Activated naive CD4-positive, alpha-beta T cell treated with anti-CD3 and anti-CD28 coated beads, Interleukin-2, amount 10 ng/mL, durations not matched to agents 7 days and 5 days (primary cell): ENCODE results near the gene CLCN6.

ENCODE experiments used
- CTCF ChIA-PET: fragments of 350-600 bp; sonication (Branson Sonifier 250); formaldehyde crosslinking; loops from one replicate; lab custom pipeline; 2021; ENCODE audit warnings: antibody characterized with exemption; lab: Charles Lee
- DNase-seq: peaks from one replicate; pipeline ENCODE4 v3.0.0-alpha.2; 2020
- H3K27ac Mint-ChIP-seq: one replicate; pipeline ENCODE4 v1.8.0; 2021; ENCODE audit warnings: mild to moderate bottlenecking, moderate library complexity, mixed read lengths
- H3K27me3 Mint-ChIP-seq: one replicate; pipeline ENCODE4 v1.8.0; 2021; ENCODE audit warnings: mild to moderate bottlenecking, mixed read lengths
- H3K36me3 Mint-ChIP-seq: one replicate; pipeline ENCODE4 v1.8.0; 2021; ENCODE audit warnings: mixed read lengths
- H3K4me1 Mint-ChIP-seq: one replicate; pipeline ENCODE4 v1.8.0; 2021; ENCODE audit warnings: mixed read lengths
- H3K4me3 Mint-ChIP-seq: one replicate; pipeline ENCODE4 v1.8.0; 2021; ENCODE audit warnings: mild to moderate bottlenecking, moderate library complexity, mixed read lengths
- H3K9me3 Mint-ChIP-seq: one replicate; pipeline ENCODE4 v1.8.0; 2021; ENCODE audit warnings: mixed read lengths

The CLCN6 gene

DNA sequence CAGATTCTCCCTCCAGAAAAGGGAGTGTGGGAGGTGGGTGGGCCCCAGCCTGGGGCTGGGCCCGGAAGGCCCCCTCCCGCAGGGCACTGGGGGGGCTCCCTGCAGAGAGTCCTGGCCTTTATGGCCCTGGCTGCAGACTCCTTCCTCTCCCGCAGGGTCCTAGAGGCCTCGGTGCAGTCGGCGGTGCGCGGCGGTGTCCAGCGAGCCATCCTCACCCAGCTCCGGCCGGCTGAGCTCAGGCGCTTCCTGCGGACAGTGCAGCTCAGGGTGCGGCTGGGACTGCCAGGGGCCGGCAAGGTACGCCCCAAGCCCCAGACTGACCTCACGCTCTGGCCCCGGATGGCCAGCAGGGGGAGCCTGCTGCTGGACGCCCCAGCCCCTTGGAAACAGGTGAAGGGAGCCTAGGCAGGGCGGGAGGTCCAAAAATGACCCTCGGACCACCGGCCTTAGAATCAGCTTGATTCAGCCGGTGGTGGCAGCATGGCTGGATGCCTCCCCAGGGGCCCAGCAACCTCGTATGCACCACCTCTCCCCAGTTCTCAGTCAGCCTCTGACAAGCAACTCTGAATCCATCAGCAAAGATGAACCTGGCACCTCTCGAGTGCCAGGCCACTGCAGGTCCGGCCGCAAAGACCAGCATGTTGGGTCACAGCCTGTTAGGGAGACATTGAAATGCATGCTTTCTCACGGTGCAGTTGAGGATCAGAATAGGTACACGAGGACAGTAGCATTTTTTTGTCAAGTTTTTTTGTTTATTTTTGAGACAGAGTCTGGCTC lies 20.8 kb upstream of the CLCN6 start:
- CTCF ChIA-PET: interaction anchor here (0.6 to 1.5 kb wide), 6 partner anchors 10 to 182 kb away, joined by 3 to 7 read pairs (median 4); no protein-coding TSS in a partner anchor

DNA sequence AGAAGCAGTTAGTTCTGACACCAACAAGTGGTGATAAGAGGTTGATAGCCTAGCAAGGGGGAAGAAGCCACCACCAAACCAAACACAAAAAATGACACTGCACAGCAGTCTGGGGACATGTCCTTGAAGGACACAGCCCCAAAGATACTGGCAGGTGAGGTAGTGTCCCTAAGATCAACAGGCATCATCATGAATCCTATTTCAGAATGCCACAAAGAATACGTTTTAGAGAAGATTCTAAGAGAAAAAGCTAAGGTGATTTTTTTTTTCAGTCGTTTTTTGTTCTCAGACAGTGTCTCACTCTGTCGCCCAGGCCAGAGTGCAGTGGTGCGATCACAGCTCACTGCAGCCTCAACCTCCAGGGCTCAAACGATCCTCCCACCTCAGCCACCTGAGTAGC lies 19.8 kb upstream of the CLCN6 start:
- Mint-ChIP-seq H3K9me3 (no peaks in the 10 kb centered on the region), H3K36me3 (no peaks in the 10 kb centered on the region), H3K27me3 (peaks cover 9% of the 10 kb centered on the region), H3K27ac (no peak overlapping the region), H3K4me3 (no peak overlapping the region), H3K4me1 (no peaks in the 10 kb centered on the region)
- CTCF ChIA-PET: interaction anchor here (0.7 to 1.4 kb wide), 2 partner anchors 50 to 106 kb away, joined by 3 to 4 read pairs; no protein-coding TSS in a partner anchor
- no peak for DNase-seq

More for the DNA sequence above, 20.8 kb upstream of the CLCN6 start:
- H3K27ac Mint-ChIP-seq: no peak overlapping the region
- peaks cover 9% of the 10 kb centered on the region for H3K27me3 Mint-ChIP-seq
- H3K4me1 Mint-ChIP-seq: no peaks in the 10 kb centered on the region
- peak; percentile 54 for DNase-seq
- H3K36me3 Mint-ChIP-seq: no peaks in the 10 kb centered on the region
- H3K4me3 Mint-ChIP-seq: no peak overlapping the region
- no peaks in the 10 kb centered on the region for H3K9me3 Mint-ChIP-seq

DNA sequence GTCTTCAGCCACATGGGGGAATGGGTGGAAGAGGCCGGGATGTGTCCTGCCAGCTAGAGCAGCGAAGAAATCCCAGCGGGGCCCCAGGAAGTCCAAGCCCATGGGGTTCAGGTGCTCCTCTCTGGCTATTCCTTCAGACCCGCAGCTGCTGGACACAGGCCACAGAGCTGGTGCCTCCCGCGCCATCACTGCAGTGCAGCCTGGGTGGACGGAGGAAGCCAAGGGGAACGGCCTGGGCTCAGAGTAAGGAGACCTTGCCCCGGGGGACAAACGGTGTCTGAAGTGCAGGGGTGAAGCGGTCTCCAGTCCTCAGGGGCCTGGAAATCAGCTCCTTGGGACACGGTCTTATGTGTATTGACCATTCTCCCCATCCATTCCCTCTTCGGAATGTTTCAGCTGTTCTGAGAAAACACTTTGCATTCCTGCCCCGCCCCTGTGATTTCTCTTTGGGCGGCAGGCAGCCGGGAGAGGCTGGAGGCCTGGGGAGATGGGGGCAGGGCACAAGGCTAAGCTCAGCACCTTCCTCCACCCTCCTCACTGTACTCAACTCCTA lies 18.7 kb upstream of the CLCN6 start:
- Mint-ChIP-seq H3K4me3 (no peak overlapping the region), H3K9me3 (no peaks in the 10 kb centered on the region), H3K27ac (no peak overlapping the region), H3K27me3 (peaks cover 9% of the 10 kb centered on the region), H3K36me3 (no peaks in the 10 kb centered on the region), H3K4me1 (no peaks in the 10 kb centered on the region)
- CTCF ChIA-PET: interaction anchor here (0.6 to 1.4 kb wide), 6 partner anchors 8 to 104 kb away, joined by 3 to 4 read pairs (median 3); partner anchors contain the start of gene AGTRAP
- DNase-seq: no peak

DNA sequence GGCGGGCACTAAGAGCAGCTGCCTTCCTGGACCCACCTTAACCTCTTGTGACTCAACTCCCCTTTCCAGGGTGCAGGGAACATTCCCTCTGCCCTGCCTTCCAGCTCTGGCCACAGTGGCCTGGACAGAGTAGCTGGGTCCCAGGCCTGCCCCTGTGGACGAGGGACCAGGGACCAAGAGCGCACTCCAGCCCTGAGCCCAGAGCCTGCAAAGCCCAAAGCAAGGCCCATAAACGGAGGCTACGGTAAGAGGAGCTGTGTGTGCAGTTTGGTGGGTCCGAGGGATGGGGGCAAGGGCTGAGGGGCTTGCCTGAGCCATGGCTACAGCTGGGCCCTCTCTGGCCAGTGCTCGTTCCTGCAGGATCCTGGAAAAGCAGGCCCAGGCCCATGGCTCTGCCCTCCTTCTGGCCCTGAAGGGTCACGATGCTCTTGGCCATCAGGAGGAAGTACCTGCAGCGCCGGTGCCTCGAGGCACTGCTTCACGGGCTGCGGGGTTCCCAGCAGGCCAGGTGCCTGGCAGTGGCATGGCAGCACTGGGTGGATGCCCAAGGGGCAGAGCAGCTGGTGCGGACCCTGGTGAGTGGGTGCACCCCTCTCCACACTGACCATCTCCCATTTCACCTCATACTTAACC lies 18.1 kb upstream of the CLCN6 start:
- Mint-ChIP-seq H3K4me3 (no peak overlapping the region), H3K27ac (no peak overlapping the region), H3K36me3 (no peaks in the 10 kb centered on the region), H3K9me3 (no peaks in the 10 kb centered on the region), H3K27me3 (peaks cover 9% of the 10 kb centered on the region), H3K4me1 (no peaks in the 10 kb centered on the region)
- CTCF ChIA-PET: interaction anchor here (0.6 to 1.1 kb wide), 3 partner anchors 7 to 27 kb away, joined by 3 read pairs; no protein-coding TSS in a partner anchor
- DNase-seq: no peak

DNA sequence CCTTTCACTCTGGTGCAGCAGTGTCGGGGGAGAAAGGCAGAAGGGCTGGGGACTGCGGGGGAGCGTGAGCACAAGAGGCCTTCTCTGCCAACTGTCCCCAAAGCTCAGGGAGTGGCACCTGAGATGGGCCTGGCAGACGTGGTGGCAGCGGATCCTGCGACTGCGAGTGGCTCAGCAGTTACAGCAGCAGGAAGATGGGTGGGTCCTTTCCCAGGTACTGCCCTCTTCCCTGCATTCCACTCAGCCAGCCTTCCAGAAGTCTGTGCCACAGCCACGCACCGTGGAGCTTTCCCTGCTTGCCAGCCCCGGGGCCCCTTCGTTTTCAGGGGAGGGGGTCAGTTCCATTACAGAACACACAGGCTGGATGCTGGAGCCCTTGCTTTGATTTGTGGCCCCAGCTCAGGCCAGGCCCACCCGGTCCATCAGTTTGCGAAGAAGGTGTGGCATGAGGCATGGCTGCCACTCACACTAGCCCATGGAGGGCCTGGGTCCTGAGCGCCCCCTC lies 17.4 kb upstream of the CLCN6 start:
- no peaks in the 10 kb centered on the region for H3K9me3 Mint-ChIP-seq
- peaks cover 9% of the 10 kb centered on the region for H3K27me3 Mint-ChIP-seq
- H3K4me1 Mint-ChIP-seq: no peaks in the 10 kb centered on the region
- no peaks in the 10 kb centered on the region for H3K36me3 Mint-ChIP-seq
- CTCF ChIA-PET: no interaction called here
- no peak for DNase-seq
- no peak overlapping the region for H3K4me3 Mint-ChIP-seq
- H3K27ac Mint-ChIP-seq: no peak overlapping the region

DNA sequence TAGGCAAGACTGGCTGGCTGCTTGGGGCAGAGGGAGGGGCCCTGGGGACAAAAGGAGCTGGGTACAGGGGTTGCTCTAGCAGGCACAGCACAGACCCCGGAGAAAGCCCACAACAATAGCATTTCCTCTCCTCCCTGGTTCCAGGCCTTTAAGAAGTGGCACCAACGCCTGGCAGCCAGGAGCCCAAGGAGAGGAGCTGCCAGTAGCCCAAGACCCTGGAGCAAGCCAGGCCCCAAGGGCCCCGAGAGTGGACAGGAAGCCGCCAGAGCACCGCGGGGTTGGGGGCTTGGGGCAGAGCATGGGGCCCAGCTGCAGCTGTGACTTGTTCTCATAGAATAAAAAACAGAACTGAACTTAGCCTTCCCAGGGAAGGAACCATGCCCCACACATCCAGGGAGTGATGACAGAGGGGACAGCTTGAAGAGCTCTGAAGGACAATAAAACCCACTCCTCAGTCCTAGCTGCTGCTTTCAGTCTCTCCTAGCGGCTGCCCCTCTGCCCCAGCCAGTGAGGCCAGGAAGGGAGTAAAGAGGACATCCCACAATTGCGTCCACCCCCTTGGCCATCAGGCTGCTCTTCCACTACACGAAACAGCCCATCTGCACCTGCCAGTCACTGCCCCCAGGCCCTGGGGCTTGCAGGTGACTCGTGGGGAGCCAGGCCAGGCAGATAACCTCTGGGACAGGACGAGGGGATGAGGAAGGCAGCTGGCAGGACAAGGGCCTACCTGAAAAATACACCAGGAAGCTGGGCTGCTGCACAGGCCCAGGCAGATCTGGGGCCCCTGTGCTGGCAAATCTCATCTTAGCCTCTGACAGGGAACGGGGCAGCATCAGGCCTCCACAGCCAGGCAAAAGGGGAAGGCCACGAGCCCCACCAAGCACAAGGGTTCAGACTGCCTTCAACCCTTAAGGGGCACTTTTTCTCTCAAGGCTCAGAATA lies 16.6 kb upstream of the CLCN6 start:
- Mint-ChIP-seq H3K27me3 (peaks cover 5% of the 10 kb centered on the region), H3K9me3 (no peaks in the 10 kb centered on the region), H3K4me1 (no peaks in the 10 kb centered on the region), H3K4me3 (no peak overlapping the region), H3K27ac (no peak overlapping the region), H3K36me3 (no peaks in the 10 kb centered on the region)
- DNase-seq: no peak
- CTCF ChIA-PET: interaction anchor here (0.8 kb wide), 1 partner anchor 139 kb away, joined by 3 read pairs; no protein-coding TSS in a partner anchor

DNA sequence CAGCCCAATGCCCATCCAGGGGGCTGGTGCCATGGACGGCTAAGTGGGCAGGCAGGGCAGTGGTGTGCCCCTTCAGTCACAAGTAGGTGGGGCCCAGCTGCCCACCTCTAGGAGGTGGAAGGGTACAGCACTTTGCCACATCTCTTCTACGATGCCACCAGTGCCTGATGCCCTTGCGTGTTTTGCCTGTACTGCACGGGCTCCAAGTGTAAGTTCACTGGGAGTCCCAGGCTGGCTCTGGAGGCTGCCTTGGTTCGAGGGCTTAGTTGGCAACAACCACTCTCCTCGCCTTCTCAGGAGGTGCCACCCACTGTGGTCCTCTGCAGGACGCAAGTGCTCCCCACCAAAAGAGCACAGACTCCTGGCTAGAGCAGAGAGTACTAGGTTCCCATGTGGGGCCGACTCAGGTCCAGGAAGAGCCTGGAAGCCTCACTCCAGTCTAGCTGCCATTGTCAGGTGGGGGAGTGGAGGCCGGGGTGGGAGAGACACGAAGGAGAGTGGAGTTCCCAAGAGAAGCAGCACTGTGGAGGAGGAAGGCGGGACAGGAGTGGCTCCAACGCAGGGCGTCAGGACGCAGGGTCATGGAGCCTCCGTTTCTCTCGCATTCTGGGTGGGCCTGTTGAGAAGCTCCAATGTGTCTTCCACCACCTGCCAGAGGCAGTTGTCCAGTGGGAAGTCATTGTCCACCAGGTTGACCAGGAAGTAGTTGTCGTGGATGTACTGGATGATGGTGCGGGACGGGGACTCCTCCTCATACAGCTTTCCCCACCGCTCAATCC lies 15.7 kb upstream of the CLCN6 start:
- no peak overlapping the region for H3K4me3 Mint-ChIP-seq
- CTCF ChIA-PET: no interaction called here
- peaks cover 2% of the 10 kb centered on the region for H3K36me3 Mint-ChIP-seq
- H3K27me3 Mint-ChIP-seq: peaks cover 1% of the 10 kb centered on the region
- no peaks in the 10 kb centered on the region for H3K9me3 Mint-ChIP-seq
- no peak for DNase-seq
- H3K4me1 Mint-ChIP-seq: no peaks in the 10 kb centered on the region
- no peak overlapping the region for H3K27ac Mint-ChIP-seq

DNA sequence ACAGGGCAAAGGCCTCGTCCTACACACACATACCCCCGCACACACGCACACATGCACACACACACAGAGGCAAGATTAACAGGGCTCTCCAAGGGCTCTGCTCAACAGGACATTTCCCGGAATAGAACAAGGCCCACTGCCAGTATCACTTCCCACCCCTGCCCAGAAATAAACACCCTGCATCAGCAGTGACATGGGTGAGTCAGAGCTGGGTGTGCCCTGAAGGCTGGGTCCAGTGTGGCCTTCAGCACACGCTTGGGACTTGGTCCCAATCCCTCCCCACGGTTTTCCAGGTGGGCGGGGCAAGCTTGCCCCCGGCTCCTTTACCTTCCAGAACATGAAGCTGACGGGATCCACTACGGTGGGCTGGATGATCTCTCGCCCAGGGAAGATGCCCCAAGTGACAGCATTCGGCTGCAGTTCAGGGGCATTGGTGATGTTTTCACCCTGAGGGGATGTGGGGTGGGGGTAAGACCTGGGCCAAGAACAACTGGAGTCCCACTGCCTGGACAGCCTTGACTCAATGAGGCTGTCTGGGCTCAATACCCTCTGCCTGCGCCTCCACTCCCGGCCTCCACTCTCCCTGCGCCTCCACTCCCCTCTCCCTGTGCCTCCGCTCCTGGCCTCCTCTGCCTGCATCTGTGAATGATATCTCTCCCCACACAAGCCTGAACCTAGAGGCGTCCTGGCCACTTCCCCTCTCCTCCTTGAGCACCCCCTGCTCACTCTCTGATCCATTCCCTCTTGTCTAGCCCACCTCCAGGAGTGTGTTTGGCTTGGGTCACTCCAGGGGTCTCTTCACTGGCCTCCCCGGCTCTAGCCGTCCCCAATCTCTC lies 14.9 kb upstream of the CLCN6 start:
- Mint-ChIP-seq H3K4me3 (no peak overlapping the region), H3K27ac (peak overlapping the region; percentile 5), H3K36me3 (peaks cover 8% of the 10 kb centered on the region), H3K4me1 (no peaks in the 10 kb centered on the region), H3K27me3 (no peaks in the 10 kb centered on the region), H3K9me3 (no peaks in the 10 kb centered on the region)
- CTCF ChIA-PET: no interaction called here
- no peak for DNase-seq

DNA sequence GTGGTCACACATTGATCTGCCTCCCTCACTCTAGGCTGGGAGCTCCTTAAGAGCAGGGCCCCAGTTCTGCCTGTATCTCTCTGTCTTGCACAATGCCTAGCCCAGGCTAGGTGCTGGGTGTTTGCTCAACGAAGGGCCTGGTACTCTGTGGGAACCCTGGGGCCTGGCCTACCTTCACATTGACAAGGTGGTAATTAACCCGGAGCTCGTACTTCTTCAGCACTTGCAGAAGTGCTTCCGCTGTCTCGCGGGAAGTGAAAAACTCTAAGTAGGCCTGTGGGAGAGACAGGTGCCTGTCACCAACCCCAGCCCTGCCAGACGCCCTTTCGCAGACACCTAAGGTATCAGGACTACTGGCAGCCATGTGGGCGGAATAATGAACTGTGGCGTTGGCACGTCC lies 13.9 kb upstream of the CLCN6 start:
- H3K27ac Mint-ChIP-seq: peak overlapping the region; percentile 9
- no peak overlapping the region for H3K4me3 Mint-ChIP-seq
- no peaks in the 10 kb centered on the region for H3K4me1 Mint-ChIP-seq

DNA sequence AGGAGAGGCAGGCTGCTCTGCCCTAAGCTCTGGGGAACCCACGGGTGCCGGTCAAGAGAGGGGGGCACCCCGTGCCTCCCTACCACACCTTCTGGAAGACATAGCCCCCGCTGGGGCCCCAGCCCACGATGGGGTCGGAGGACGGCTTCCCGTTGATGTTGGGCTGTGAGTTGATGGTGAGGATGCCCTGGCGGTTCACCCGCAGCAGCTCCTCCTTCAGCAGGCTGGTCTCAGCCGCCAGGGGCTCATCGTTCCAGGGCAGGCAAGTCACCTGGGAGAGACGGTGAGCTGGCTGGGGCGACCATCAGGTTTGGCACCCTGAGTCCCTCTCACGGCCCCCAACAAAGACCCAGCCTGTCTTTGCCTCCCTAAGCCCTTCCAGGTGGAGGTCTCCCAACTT lies 12.2 kb upstream of the CLCN6 start:
- CTCF ChIA-PET: interaction anchor here (2.3 kb wide), 1 partner anchor 9 kb away, joined by 7 read pairs; no protein-coding TSS in a partner anchor
- H3K9me3 Mint-ChIP-seq: no peaks in the 10 kb centered on the region
- H3K27me3 Mint-ChIP-seq: no peaks in the 10 kb centered on the region
- H3K4me1 Mint-ChIP-seq: no peaks in the 10 kb centered on the region
- H3K36me3 Mint-ChIP-seq: peaks cover 11% of the 10 kb centered on the region
- no peak overlapping the region for H3K27ac Mint-ChIP-seq
- no peak for DNase-seq
- no peak overlapping the region for H3K4me3 Mint-ChIP-seq

More for the DNA sequence above, 13.9 kb upstream of the CLCN6 start:
- CTCF ChIA-PET: no interaction called here
- Mint-ChIP-seq H3K36me3 (peaks cover 11% of the 10 kb centered on the region), H3K9me3 (no peaks in the 10 kb centered on the region), H3K27me3 (no peaks in the 10 kb centered on the region)
- no peak for DNase-seq

DNA sequence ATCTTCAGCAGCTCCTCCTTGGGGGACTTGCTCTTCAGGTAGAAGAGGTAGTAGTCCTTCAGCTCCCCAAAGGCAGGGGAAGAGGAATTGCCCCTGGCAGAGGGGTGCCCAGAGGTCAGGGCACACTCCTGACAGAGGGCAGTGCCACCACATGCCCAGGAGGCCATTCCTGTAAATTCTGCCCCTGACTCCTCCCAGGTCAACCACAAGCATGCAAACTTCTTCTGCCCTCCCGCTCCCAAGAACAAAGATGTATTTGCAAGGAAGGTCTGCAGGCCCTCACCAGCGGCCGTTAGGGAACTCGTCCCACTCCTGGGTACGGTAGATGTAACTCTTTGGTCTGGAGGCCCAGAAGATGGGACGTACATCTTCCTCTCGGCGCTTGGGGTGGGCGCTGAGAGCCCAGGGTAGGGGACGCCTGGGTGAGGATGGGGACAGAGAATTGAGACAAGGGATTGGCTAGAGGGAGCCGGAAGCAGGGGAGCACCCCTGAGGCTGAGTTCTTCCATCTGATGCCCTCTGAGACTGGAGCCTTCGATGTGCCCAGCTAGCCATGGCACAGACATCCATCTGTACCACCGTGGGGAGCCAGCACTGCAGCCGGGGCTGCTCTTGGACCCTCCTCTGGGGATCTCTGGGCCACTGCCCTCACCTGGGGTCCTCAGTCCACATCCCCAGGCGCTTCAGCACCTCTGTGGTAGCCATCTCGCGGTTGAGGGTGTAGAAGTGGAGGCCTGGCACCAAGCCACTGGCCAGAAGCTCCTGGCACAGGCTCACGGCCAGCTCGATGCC lies 11.3 kb upstream of the CLCN6 start:
- Mint-ChIP-seq H3K27ac (no peak overlapping the region), H3K9me3 (no peaks in the 10 kb centered on the region), H3K27me3 (no peaks in the 10 kb centered on the region), H3K36me3 (peaks cover 13% of the 10 kb centered on the region), H3K4me3 (no peak overlapping the region), H3K4me1 (no peaks in the 10 kb centered on the region)
- DNase-seq: no peak
- CTCF ChIA-PET: interaction anchor here (0.8 to 2.3 kb wide), 2 partner anchors 7 to 10 kb away, joined by 3 to 7 read pairs; no protein-coding TSS in a partner anchor
